ENCODE results near the gene ALAS1. TPM values are rescaled to one million over a fixed set of nuclear protein-coding genes. Genes with fewer than 3 reads are reported as not detected.

The ALAS1 gene
- total and polyA plus RNA-seq, 9 of the 15 experiments (the other 6 are each of a cell fraction or from before 2014, with no cell fraction given) = 21.4 to 49.5 (median 34.4) TPM

DNA sequence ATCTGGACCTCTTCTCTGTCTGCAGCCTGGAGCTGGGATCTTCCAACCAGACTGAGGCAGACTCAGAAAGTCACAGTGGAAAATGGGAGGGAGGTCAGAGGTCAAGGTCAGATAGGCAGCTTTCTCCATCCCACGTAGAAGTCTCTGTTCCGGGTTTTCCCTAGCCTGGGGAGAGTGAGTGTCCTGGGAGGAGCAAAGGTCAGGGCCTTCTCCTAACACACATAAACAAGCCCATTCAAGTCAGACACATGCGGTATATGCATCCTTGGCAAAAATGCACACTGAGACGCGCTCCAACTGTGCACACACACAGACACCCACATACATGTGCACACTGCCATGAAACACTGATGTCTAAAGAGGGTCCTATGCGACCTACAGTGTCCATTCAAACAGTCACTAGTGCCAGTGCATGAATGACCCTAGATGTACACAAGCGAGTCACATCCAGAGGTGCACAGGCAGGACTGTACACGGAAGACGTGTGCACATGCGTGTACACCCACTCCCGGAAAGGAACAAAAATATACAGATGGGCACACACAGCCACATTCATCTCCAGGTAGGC lies 40.3 kb downstream of the ALAS1 start:
- Histone ChIP-seq H3K27me3 (ENCODE audit: control insufficient read depth in 2 of 2, insufficient read depth in 2 of 2, low read length in 2 of 2) (no peaks in the 10 kb centered on the region), H3K4me3 (peak overlapping the region; percentile 67), H3K9ac (ENCODE audit: insufficient read depth in 1 of 2, low read depth in 2 of 2, low read length in 2 of 2) (peak overlapping the region; percentile 61 to 96), H3K4me1 (replicated peaks in 1 of 2; ENCODE audit: control insufficient read depth in 2 of 2, insufficient read depth in 2 of 2, low read length in 2 of 2) (peaks cover 38% of the 10 kb centered on the region in 2 experiments), H4K20me1 (replicated peaks; ENCODE audit: control insufficient read depth, insufficient read depth, low read length) (no peaks in the 10 kb centered on the region), H3K9me3 (replicated peaks; ENCODE audit: control insufficient read depth, insufficient read depth, low read depth, low read length) (no peaks in the 10 kb centered on the region), H3K36me3 (ENCODE audit: control insufficient read depth, insufficient read depth, low read length) (peaks cover 6% of the 10 kb centered on the region; the same call in 2 of the 3 replicates), H3K4me2 (ENCODE audit: insufficient read depth, low read length) (peak overlapping the region; percentile 98), H3K27ac (ENCODE audit: extremely low read depth, low read depth, low read length) (peak overlapping the region; percentile 74), H3K79me2 (ENCODE audit: control insufficient read depth, insufficient read depth, low read length) (peaks cover 51% of the 10 kb centered on the region), H2AFZ (ENCODE audit: low read depth, low read length) (no peak overlapping the region), H3K9me1 (ENCODE audit: control insufficient read depth, insufficient read depth, low read length) (no peaks in the 10 kb centered on the region)
- BruUV-seq (replicated peaks) = TSS peak; percentile 84
- in situ Hi-C loops (cut with MboI) = no loop called here
- intact Hi-C loops (cut with micrococcal nuclease) = no loop called here
- DNase-seq (ENCODE audit: extremely low read depth in 1 of 4, low spot score in 3 of 4) = peak in 1 of 4 experiments; percentile 36
- ChIA-PET CTCF (ENCODE audit: low intra/inter-chr PET ratio) (no interaction called here), POLR2A (interaction anchor here (0.8 to 1.7 kb wide), 6 partner anchors 11 to 98 kb away, joined by 3 to 8 read pairs (median 4); partner anchors contain the start of gene TLR9)
- FAIRE-seq = peak; percentile 75
- no peak for ATAC-seq
- 15% methylated on average over 11 of the region's 11 CpGs for WGBS (ENCODE audit: insufficient coverage, low coverage, missing lambda C conversion rate)
- TF ChIP-seq KDM1A (IDR thresholded peaks at IDR 0.05) = peak in 1 of 2 experiments; percentile 100; a peak in 2 of 4 replicates
- TF ChIP-seq NR2C2 (CRISPR knock-in tag; IDR thresholded peaks at IDR 0.05) = peak; percentile 87
- TF ChIP-seq NR2C2 (tag; IDR thresholded peaks at IDR 0.05) = peak; percentile 92
- TF ChIP-seq FOXK2 (conservative IDR thresholded peaks at IDR 0.05 in 1 of 2, IDR thresholded peaks at IDR 0.05 in 1 of 2; ENCODE audit: low read depth in 2 of 2) = 0 out of 4 replicates have a peak, but pooled peaks have one; percentile 13 to 43
- peak in 1 of 2 experiments; percentile 74; a peak in 1 of 4 replicates for TF ChIP-seq TBL1XR1 (IDR thresholded peaks at IDR 0.05; ENCODE audit: low read length in 2 of 2)
- TF ChIP-seq FOXP1 (CRISPR knock-in tag; IDR thresholded peaks at IDR 0.05) = peak; percentile 58; the same call in 1 of the 2 replicates
- TF ChIP-seq SMARCE1 (IDR thresholded peaks at IDR 0.05) = 0 out of 2 replicates have a peak, but pooled peaks have one; percentile 35
- TF ChIP-seq MAX (CRISPR knock-in tag; IDR thresholded peaks at IDR 0.05) = peak; percentile 47; the same call in 1 of the 2 replicates
- TF ChIP-seq, protein P1, sequence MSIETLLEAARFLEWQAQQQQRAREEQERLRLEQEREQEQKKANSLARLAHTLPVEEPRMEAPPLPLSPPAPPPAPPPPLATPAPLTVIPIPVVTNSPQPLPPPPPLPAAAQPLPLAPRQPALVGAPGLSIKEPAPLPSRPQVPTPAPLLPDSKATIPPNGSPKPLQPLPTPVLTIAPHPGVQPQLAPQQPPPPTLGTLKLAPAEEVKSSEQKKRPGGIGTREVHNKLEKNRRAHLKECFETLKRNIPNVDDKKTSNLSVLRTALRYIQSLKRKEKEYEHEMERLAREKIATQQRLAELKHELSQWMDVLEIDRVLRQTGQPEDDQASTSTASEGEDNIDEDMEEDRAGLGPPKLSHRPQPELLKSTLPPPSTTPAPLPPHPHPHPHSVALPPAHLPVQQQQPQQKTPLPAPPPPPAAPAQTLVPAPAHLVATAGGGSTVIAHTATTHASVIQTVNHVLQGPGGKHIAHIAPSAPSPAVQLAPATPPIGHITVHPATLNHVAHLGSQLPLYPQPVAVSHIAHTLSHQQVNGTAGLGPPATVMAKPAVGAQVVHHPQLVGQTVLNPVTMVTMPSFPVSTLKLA (conservative IDR thresholded peaks at IDR 0.05) = 0 out of 4 replicates have a peak, but pooled peaks of 1 of the 2 experiments have one; percentile 10
- peak; percentile 42 for TF ChIP-seq SAP30 (IDR thresholded peaks at IDR 0.05; ENCODE audit: borderline replicate concordance, insufficient read depth, low read depth, low read length, poor library complexity, severe bottlenecking)
- TF ChIP-seq ARID2 (IDR thresholded peaks at IDR 0.05) = peak; percentile 99
- no peak for TF ChIP-seq EP400 (IDR thresholded peaks at IDR 0.05)
- TF ChIP-seq NR2C1 (IDR thresholded peaks at IDR 0.05) = peak; percentile 91
- TF ChIP-seq NR2C1 (tag; IDR thresholded peaks at IDR 0.05) = peak; percentile 93
- TF ChIP-seq MXI1 (IDR thresholded peaks at IDR 0.05; ENCODE audit: low read depth, low read length) = 0 out of 2 replicates have a peak, but pooled peaks have one; percentile 39
- 0 out of 2 replicates have a peak, but pooled peaks have one; percentile 20 for TF ChIP-seq FOXK1 (CRISPR knock-in tag; IDR thresholded peaks at IDR 0.05; ENCODE audit: borderline replicate concordance)
- no peak for TF ChIP-seq ZNF398 (CRISPR knock-in tag; IDR thresholded peaks at IDR 0.05)
- 0 out of 2 replicates have a peak, but pooled peaks have one; percentile 9 for TF ChIP-seq ELF1 (tag; IDR thresholded peaks at IDR 0.05)
- TF ChIP-seq ESRRA (IDR thresholded peaks at IDR 0.05; ENCODE audit: borderline replicate concordance, low read depth) = peak; percentile 98

Data from K562 (cell line).